IMR-90 (cell line): ENCODE measurements around the gene MYO3B. TPM values are rescaled to one million over a fixed set of nuclear protein-coding genes. Genes with fewer than 3 reads are reported as not detected.

Experiments
- ATAC-seq: fragments of 200-7000 bp; cut with Tn5 transposase; 2 replicates; pipeline ENCODE4 v1.9.1; 2020; ENCODE audit warnings: low read depth, mild to moderate bottlenecking, moderate library complexity
- BruUV-seq: library from RNA; stranded (reverse); fragments of 400-500 nt; replicated peaks from 2 replicates; lab custom pipeline; 2021; lab: Mats Ljungman, UMichigan
- CTCF ChIA-PET: fragments of 300-600 bp; formaldehyde crosslinking; extraction: SDS; loops from one replicate; lab custom pipeline; 2021; ENCODE audit warnings: antibody characterized with exemption; lab: Yijun Ruan, JAX
- POLR2A ChIA-PET: fragments of 300-600 bp; sonication (Branson Sonifier 250); formaldehyde crosslinking; loops from one replicate; lab custom pipeline; 2022; ENCODE audit warnings: antibody characterized with exemption; ENCODE audit not compliant: unreplicated experiment; lab: Charles Lee
- DNase-seq: peaks from one replicate; pipeline ENCODE4 v3.0.0; 2013
- H2AFZ ChIP-seq: replicated peaks from 2 replicates; pipeline ENCODE3; 2013; ENCODE audit warnings: low read length, mild to moderate bottlenecking; ENCODE audit not compliant: poor library complexity
- H2AK5ac ChIP-seq: 2 replicates; pipeline ENCODE4 v1.6.1; 2013; ENCODE audit warnings: low read depth, low read length, inconsistent platforms
- H2AK9ac ChIP-seq: replicated peaks from 2 replicates; pipeline ENCODE3; 2013; ENCODE audit warnings: mild to moderate bottlenecking, low read depth, low read length, moderate library complexity; ENCODE audit not compliant: poor library complexity
- H2BK120ac ChIP-seq: 2 replicates; pipeline ENCODE4 v1.6.1; 2013; ENCODE audit warnings: low read depth, low read length, inconsistent platforms
- H2BK15ac ChIP-seq: 3 replicates; pipeline ENCODE4 v1.6.1; 2013; ENCODE audit warnings: low read depth, low read length, inconsistent platforms
- H2BK20ac ChIP-seq: 2 replicates; pipeline ENCODE4 v1.6.1; 2013; ENCODE audit warnings: low read depth, mild to moderate bottlenecking, inconsistent platforms, low read length, moderate library complexity
- H2BK5ac ChIP-seq: 2 replicates; pipeline ENCODE4 v1.6.1; 2013; ENCODE audit warnings: mild to moderate bottlenecking, low read depth, low read length, inconsistent platforms; ENCODE audit not compliant: poor library complexity, severe bottlenecking
- H3K14ac ChIP-seq: replicated peaks from 2 replicates; pipeline ENCODE4 v1.6.1; 2013; ENCODE audit warnings: low read depth, low read length, inconsistent platforms
- H3K18ac ChIP-seq: 2 replicates; pipeline ENCODE4 v1.6.1; 2013; ENCODE audit warnings: low read depth, low read length, control low read depth
- H3K23ac ChIP-seq: 2 replicates; pipeline ENCODE4 v1.6.1; 2013; ENCODE audit warnings: low read depth, low read length, inconsistent platforms
- H3K27ac ChIP-seq: 2 replicates; pipeline ENCODE4 v1.5.1; 2013; ENCODE audit warnings: mild to moderate bottlenecking, control low read depth, low read length; ENCODE audit not compliant: insufficient read depth
- H3K27me3 ChIP-seq: 2 replicates; pipeline ENCODE4 v1.6.1; 2013; ENCODE audit warnings: low read length; ENCODE audit not compliant: control insufficient read depth, insufficient read depth
- H3K36me3 ChIP-seq: 2 replicates; pipeline ENCODE4 v1.6.1; 2013; ENCODE audit warnings: low read length, mixed read lengths; ENCODE audit not compliant: control insufficient read depth, insufficient read depth
- H3K4ac ChIP-seq: 2 replicates; pipeline ENCODE4 v1.6.1; 2013; ENCODE audit warnings: low read depth, low read length, inconsistent platforms
- H3K4me1 ChIP-seq: 2 replicates; pipeline ENCODE4 v1.6.1; 2013; ENCODE audit warnings: low read length, mixed read lengths; ENCODE audit not compliant: control insufficient read depth, insufficient read depth
- H3K4me2 ChIP-seq: 2 replicates; pipeline ENCODE4 v1.6.1; 2013; ENCODE audit warnings: low read depth, mild to moderate bottlenecking, control low read depth, low read length, moderate library complexity
- H3K4me3 ChIP-seq: 2 replicates; pipeline ENCODE4 v1.5.1; 2013; ENCODE audit warnings: low read depth, mild to moderate bottlenecking, control low read depth, low read length, moderate library complexity; ENCODE audit not compliant: insufficient read depth
- H3K56ac ChIP-seq: 2 replicates; pipeline ENCODE4 v1.6.1; 2013; ENCODE audit warnings: low read length, inconsistent platforms; ENCODE audit not compliant: insufficient read depth; ENCODE audit errors: extremely low read depth
- H3K79me1 ChIP-seq, 2 experiments: 2 replicates each; pipeline ENCODE4 v1.6.1; 2013; ENCODE audit warnings: low read length in 2 of 2, inconsistent platforms in 1 of 2, low read depth in 1 of 2
- H3K9ac ChIP-seq: 2 replicates; pipeline ENCODE4 v1.6.1; 2013; ENCODE audit warnings: low read depth, low read length, control low read depth
- H3K9me1 ChIP-seq: 2 replicates; pipeline ENCODE4 v1.6.1; 2013; ENCODE audit warnings: low read length, inconsistent platforms; ENCODE audit not compliant: insufficient read depth
- H3K9me3 ChIP-seq: 2 replicates; pipeline ENCODE4 v1.6.1; 2013; ENCODE audit warnings: low read length; ENCODE audit not compliant: control insufficient read depth, insufficient read depth
- H4K20me1 ChIP-seq: 2 replicates; pipeline ENCODE4 v1.6.1; 2013; ENCODE audit warnings: low read length, inconsistent platforms; ENCODE audit not compliant: insufficient read depth
- H4K5ac ChIP-seq: 2 replicates; pipeline ENCODE4 v1.6.1; 2013; ENCODE audit warnings: mild to moderate bottlenecking, low read depth, low read length, control low read depth
- H4K8ac ChIP-seq, 2 experiments: 2 replicates each; pipeline ENCODE4 v1.6.1; 2013; ENCODE audit warnings: low read depth in 2 of 2, low read length in 2 of 2, control low read depth in 1 of 2, inconsistent platforms in 1 of 2
- H4K91ac ChIP-seq: 2 replicates; pipeline ENCODE4 v1.6.1; 2013; ENCODE audit warnings: low read depth, low read length, inconsistent platforms; ENCODE audit not compliant: insufficient read depth
- BHLHE40 ChIP-seq: fragments of 150-350 bp; IDR thresholded peaks from 2 replicates; pipeline ENCODE4 v1.6.1; 2016; ENCODE audit warnings: mild to moderate bottlenecking, low read depth, low read length
- CEBPB ChIP-seq: IDR thresholded peaks from 2 replicates; pipeline ENCODE4 v1.6.1; 2012; ENCODE audit warnings: low read depth, low read length, improper control_type of control experiment
- CHD1 ChIP-seq: IDR thresholded peaks from 2 replicates; pipeline ENCODE4 v1.6.1; 2012; ENCODE audit warnings: low read depth, low read length, improper control_type of control experiment
- CTCF ChIP-seq: conservative IDR thresholded peaks from 2 replicates; pipeline ENCODE4 v1.5.1; 2012; ENCODE audit warnings: mild to moderate bottlenecking, low read depth, low read length, improper control_type of control experiment
- MAFK ChIP-seq: IDR thresholded peaks from 2 replicates; pipeline ENCODE4 v1.6.1; 2012; ENCODE audit warnings: low read depth, low read length, improper control_type of control experiment
- MAZ ChIP-seq: IDR thresholded peaks from 2 replicates; pipeline ENCODE4 v1.6.1; 2012; ENCODE audit warnings: low read depth, mild to moderate bottlenecking, low read length, improper control_type of control experiment, moderate library complexity, borderline replicate concordance
- MXI1 ChIP-seq: IDR thresholded peaks from 2 replicates; pipeline ENCODE4 v1.6.1; 2012; ENCODE audit warnings: low read depth, mild to moderate bottlenecking, low read length, moderate library complexity, borderline replicate concordance
- NFE2L2 ChIP-seq: fragments of 150-350 bp; IDR thresholded peaks from 2 replicates; pipeline ENCODE4 v1.6.1; 2016; ENCODE audit warnings: low read depth, mild to moderate bottlenecking, low read length
- POLR2A ChIP-seq: IDR thresholded peaks from 2 replicates; pipeline ENCODE4 v1.6.1; 2012; ENCODE audit warnings: mild to moderate bottlenecking, low read depth, low read length
- RAD21 ChIP-seq: IDR thresholded peaks from 2 replicates; pipeline ENCODE4 v1.6.1; 2012; ENCODE audit warnings: low read length, improper control_type of control experiment
- RCOR1 ChIP-seq: IDR thresholded peaks from 2 replicates; pipeline ENCODE4 v1.6.1; 2012; ENCODE audit warnings: mild to moderate bottlenecking, low read length, improper control_type of control experiment; ENCODE audit not compliant: insufficient replicate concordance
- RFX5 ChIP-seq: IDR thresholded peaks from 2 replicates; pipeline ENCODE4 v1.8.0; 2012; ENCODE audit warnings: low read depth, mild to moderate bottlenecking, low read length, moderate library complexity
- SMC3 ChIP-seq: fragments of 150-350 bp; IDR thresholded peaks from 2 replicates; pipeline ENCODE4 v1.6.1; 2016; ENCODE audit warnings: low read depth, mild to moderate bottlenecking, antibody characterized with exemption, low read length, moderate library complexity
- USF2 ChIP-seq: fragments of 150-350 bp; IDR thresholded peaks from 2 replicates; pipeline ENCODE4 v1.6.1; 2017; ENCODE audit warnings: mild to moderate bottlenecking, antibody characterized with exemption, low read length, low read depth
- WGBS, 2 experiments: methylation state at CpG; one replicate each; pipeline versions ENCODE4 v1.1.5 to v1.1.7; 2013; ENCODE audit warnings: missing lambda C conversion rate in 2 of 2; ENCODE audit not compliant: insufficient read length in 1 of 2; ENCODE audit errors: extremely low coverage in 2 of 2; 5-methylcytosine and 5-hydroxymethylcytosine counted together
- dilution Hi-C: fragments of 300-500 bp; cut with HindIII; formaldehyde crosslinking; loops from one replicate; pipeline ENCODE4 v1.14.3; 2018; ENCODE audit warnings: low sequenced_read_pairs; ENCODE audit not compliant: unreplicated experiment
- in situ Hi-C: fragments of 300-500 bp; cut with MboI; formaldehyde crosslinking; loops from 3 replicates; pipeline ENCODE4 v1.14.3; 2019; ENCODE audit warnings: low sequenced_read_pairs, inconsistent platforms, mixed read lengths
- intact Hi-C: fragments of 100-400 bp; cut with micrococcal nuclease; formaldehyde crosslinking; loops from 2 replicates; pipeline ENCODE4 v1.10.0; 2022
- polyA plus RNA-seq, 3 experiments: library from polyadenylated mRNA; depleted of rRNA; stranded (reverse); fragments of >200 nt; gene quantifications; 2 replicates each; pipeline ENCODE4 v1.2.3, GENCODE V29; 2012; ENCODE audit warnings: low replicate concordance in 1 of 3
- total RNA-seq: library from RNA; depleted of rRNA; stranded (reverse); fragments of >200 nt; gene quantifications from 2 replicates; pipeline ENCODE4 v1.2.3, GENCODE V29; 2012
- TF ChIP-seq, protein P1 (sequence below): fragments of 150-350 bp; IDR thresholded peaks from 2 replicates; pipeline ENCODE4 v1.6.1; 2016; ENCODE audit warnings: low read depth, mild to moderate bottlenecking, low read length, moderate library complexity, borderline replicate concordance

MYO3B gene
- total and polyA plus RNA-seq, 2 of the 4 experiments (the other 2 are of a cell fraction): 0.02 TPM; not detected in 1

DNA sequence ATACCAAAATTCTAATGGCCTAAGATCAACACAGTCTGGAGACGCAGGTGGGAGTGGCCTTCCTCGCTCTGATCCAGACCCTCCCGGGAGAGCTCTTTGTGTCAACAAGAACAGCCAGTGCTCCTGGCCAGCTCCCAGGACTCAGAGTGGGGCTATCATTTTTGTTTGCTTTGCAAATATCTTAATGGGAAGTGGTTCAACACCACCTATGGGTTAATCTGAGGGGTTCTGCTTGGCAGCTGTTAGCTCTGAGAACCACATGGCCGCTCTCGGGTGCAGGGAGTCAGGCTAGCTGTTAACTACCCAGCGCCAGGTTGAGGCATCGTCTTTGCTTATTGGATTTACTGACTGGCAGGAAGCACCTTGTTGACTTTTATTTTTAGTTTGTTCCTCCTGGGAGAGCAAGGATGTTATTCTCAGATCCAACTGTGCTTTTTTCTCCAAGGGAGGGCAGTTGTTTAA is 352.4 kb downstream of the MYO3B start:
- Histone ChIP-seq H2BK20ac (no peak overlapping the region), H3K9me3 (no peaks in the 10 kb centered on the region), H3K14ac (no peak overlapping the region), H4K5ac (no peak overlapping the region), H4K20me1 (no peaks in the 10 kb centered on the region), H3K9ac (no peak overlapping the region), H2AK5ac (no peak overlapping the region), H2BK120ac (no peak overlapping the region), H3K36me3 (no peaks in the 10 kb centered on the region), H3K27me3 (no peaks in the 10 kb centered on the region), H4K91ac (no peak overlapping the region), H3K4me2 (0 out of 2 replicates have a peak overlapping the region, but pooled peaks have one; percentile 6), H3K27ac (no peak overlapping the region), H3K4me3 (no peak overlapping the region), H3K23ac (no peak overlapping the region), H2AK9ac (no peak overlapping the region), H2BK5ac (no peak overlapping the region), H2AFZ (no peak overlapping the region), H3K4me1 (peaks cover 2% of the 10 kb centered on the region; the same call in 1 of the 2 replicates), H3K18ac (no peak overlapping the region), H3K79me1 (no peaks in the 10 kb centered on the region), H2BK15ac (no peak overlapping the region), H3K56ac (no peak overlapping the region), H3K9me1 (no peaks in the 10 kb centered on the region), H3K4ac (no peak overlapping the region), H4K8ac (no peak overlapping the region)
- in situ Hi-C loops: no loop called here
- no TSS peak for BruUV-seq
- ChIA-PET CTCF (interaction anchor here (0.6 to 1.2 kb wide), 3 partner anchors 12 to 1308 kb away, joined by 3 read pairs; no protein-coding TSS in a partner anchor), POLR2A (no interaction called here)
- dilution Hi-C loops: no loop called here
- intact Hi-C loops: no loop called here
- TF ChIP-seq, protein P1, sequence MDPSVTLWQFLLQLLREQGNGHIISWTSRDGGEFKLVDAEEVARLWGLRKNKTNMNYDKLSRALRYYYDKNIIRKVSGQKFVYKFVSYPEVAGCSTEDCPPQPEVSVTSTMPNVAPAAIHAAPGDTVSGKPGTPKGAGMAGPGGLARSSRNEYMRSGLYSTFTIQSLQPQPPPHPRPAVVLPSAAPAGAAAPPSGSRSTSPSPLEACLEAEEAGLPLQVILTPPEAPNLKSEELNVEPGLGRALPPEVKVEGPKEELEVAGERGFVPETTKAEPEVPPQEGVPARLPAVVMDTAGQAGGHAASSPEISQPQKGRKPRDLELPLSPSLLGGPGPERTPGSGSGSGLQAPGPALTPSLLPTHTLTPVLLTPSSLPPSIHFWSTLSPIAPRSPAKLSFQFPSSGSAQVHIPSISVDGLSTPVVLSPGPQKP: no peak
- TF ChIP-seq CHD1: no peak
- no peak for TF ChIP-seq RAD21
- TF ChIP-seq MAZ: no peak
- no peak for TF ChIP-seq USF2
- TF ChIP-seq BHLHE40: no peak
- no peak for TF ChIP-seq SMC3
- TF ChIP-seq POLR2A: no peak
- TF ChIP-seq MAFK: no peak
- no peak for TF ChIP-seq NFE2L2
- no peak for TF ChIP-seq RFX5
- TF ChIP-seq RCOR1: no peak
- no peak for TF ChIP-seq CTCF
- TF ChIP-seq MXI1: no peak
- TF ChIP-seq CEBPB: no peak
- 0% methylated on average over 1 of the region's 7 CpGs; no CpG with 5 or more reads in 1 of the 2 experiments for WGBS, 2 experiments
- DNase-seq: peak; percentile 34
- ATAC-seq: peak; percentile 64
